DOHH2 (cell line): ENCODE measurements around the gene LSM7.

ENCODE experiments used
- EZH2phosphoT487 ChIP-seq: fragments of 200-600 bp; sonication (generic); IDR thresholded peaks from 2 replicates; pipeline ENCODE4 v1.6.1; 2017; ENCODE audit warnings: borderline replicate concordance, mild to moderate bottlenecking, antibody characterized with exemption, low read length, moderate library complexity, mixed read lengths
- TF ChIP-seq, protein P1 (sequence below): fragments of 200-600 bp; sonication (generic); IDR thresholded peaks from one replicate; pipeline ENCODE4 v1.5.1; 2014; ENCODE audit warnings: antibody characterized with exemption, mild to moderate bottlenecking, low read depth, low read length; ENCODE audit not compliant: poor library complexity, severe bottlenecking

DNA sequence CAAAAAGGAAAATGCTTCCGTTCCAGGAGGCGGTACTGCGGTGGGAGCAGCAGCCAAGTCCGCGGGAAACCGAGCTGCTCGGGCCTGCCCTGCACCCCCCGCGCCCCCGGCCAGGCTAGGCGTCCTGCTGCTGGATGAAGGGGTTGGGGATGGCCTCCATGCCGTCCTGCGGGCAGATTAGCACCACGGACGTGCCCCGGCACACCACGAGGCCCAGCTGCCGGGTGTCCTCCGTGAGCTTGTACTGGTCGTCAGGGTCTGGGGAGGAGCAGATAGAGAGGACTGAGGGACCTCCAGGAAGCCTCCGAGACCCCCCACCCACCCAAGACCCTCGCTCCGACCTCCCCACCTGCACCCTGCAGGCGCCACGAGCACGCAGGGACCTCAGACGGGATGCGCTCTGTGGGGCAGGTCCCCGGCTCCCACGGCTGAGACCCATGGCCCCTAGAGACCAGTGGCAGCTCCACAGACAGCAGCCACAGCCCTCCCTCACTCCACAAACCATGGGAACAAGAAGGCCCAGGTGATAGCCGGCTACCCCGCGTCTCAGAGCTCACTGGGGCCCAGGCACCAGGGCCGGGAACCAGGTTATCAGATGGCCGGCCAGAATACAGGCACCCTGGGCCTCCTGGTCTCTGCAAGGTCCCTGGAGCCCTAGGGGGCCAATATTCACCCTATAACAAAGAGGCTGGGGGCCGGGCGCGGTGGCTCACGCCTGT, 6.7 kb downstream of the LSM7 start:
- TF ChIP-seq, protein P1, sequence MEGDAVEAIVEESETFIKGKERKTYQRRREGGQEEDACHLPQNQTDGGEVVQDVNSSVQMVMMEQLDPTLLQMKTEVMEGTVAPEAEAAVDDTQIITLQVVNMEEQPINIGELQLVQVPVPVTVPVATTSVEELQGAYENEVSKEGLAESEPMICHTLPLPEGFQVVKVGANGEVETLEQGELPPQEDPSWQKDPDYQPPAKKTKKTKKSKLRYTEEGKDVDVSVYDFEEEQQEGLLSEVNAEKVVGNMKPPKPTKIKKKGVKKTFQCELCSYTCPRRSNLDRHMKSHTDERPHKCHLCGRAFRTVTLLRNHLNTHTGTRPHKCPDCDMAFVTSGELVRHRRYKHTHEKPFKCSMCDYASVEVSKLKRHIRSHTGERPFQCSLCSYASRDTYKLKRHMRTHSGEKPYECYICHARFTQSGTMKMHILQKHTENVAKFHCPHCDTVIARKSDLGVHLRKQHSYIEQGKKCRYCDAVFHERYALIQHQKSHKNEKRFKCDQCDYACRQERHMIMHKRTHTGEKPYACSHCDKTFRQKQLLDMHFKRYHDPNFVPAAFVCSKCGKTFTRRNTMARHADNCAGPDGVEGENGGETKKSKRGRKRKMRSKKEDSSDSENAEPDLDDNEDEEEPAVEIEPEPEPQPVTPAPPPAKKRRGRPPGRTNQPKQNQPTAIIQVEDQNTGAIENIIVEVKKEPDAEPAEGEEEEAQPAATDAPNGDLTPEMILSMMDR = no peak
- TF ChIP-seq EZH2phosphoT487 = no peak
